HL-60 (cell line): ENCODE data around the gene IGSF9.

Experiments used
- DNase-seq, 2 experiments: peaks; one replicate each; pipeline ENCODE4 v3.0.0-alpha.2; 2010 to 2020; ENCODE audit warnings: low read depth in 1 of 2, low spot score in 1 of 2
- H3K27ac ChIP-seq: fragments of 250-450 bp; sonication (Bioruptor Pico); replicated peaks from 2 replicates; pipeline ENCODE4 v1.5.1; 2020; ENCODE audit warnings: mild to moderate bottlenecking, moderate library complexity
- H3K27me3 ChIP-seq: fragments of 250-450 bp; sonication (Bioruptor Pico); 2 replicates; pipeline ENCODE4 v1.5.1; 2021; ENCODE audit warnings: mild to moderate bottlenecking, moderate library complexity; ENCODE audit not compliant: insufficient read depth, poor library complexity, severe bottlenecking
- H3K4me3 ChIP-seq: replicated peaks from 2 replicates; pipeline ENCODE4 v1.5.1; 2011; ENCODE audit warnings: mild to moderate bottlenecking, control low read depth, low read length; ENCODE audit not compliant: insufficient read depth
- GABPA ChIP-seq: IDR thresholded peaks from 2 replicates; pipeline ENCODE4 v1.6.1; 2012; ENCODE audit warnings: low read depth
- POLR2AphosphoS5 ChIP-seq: IDR thresholded peaks from 2 replicates; pipeline ENCODE4 v1.6.1; 2012; ENCODE audit warnings: low read depth
- SPI1 ChIP-seq: IDR thresholded peaks from 2 replicates; pipeline ENCODE4 v1.6.1; 2012; ENCODE audit warnings: low read depth, mild to moderate bottlenecking, borderline replicate concordance
- TF ChIP-seq, protein P1 (sequence below): IDR thresholded peaks from 2 replicates; pipeline ENCODE4 v1.6.1; 2012; ENCODE audit warnings: low read depth; ENCODE audit not compliant: insufficient replicate concordance
- TF ChIP-seq, protein P2 (sequence below): IDR thresholded peaks from one replicate; pipeline ENCODE4 v1.5.1; 2011; ENCODE audit warnings: low read length, control low read depth, inconsistent platforms; ENCODE audit not compliant: insufficient read depth

IGSF9 gene

GRCh38 chr1:159964144-159964543 is 18.7 kb upstream of the IGSF9 start:
- no peak for DNase-seq
- TF ChIP-seq, protein P1, sequence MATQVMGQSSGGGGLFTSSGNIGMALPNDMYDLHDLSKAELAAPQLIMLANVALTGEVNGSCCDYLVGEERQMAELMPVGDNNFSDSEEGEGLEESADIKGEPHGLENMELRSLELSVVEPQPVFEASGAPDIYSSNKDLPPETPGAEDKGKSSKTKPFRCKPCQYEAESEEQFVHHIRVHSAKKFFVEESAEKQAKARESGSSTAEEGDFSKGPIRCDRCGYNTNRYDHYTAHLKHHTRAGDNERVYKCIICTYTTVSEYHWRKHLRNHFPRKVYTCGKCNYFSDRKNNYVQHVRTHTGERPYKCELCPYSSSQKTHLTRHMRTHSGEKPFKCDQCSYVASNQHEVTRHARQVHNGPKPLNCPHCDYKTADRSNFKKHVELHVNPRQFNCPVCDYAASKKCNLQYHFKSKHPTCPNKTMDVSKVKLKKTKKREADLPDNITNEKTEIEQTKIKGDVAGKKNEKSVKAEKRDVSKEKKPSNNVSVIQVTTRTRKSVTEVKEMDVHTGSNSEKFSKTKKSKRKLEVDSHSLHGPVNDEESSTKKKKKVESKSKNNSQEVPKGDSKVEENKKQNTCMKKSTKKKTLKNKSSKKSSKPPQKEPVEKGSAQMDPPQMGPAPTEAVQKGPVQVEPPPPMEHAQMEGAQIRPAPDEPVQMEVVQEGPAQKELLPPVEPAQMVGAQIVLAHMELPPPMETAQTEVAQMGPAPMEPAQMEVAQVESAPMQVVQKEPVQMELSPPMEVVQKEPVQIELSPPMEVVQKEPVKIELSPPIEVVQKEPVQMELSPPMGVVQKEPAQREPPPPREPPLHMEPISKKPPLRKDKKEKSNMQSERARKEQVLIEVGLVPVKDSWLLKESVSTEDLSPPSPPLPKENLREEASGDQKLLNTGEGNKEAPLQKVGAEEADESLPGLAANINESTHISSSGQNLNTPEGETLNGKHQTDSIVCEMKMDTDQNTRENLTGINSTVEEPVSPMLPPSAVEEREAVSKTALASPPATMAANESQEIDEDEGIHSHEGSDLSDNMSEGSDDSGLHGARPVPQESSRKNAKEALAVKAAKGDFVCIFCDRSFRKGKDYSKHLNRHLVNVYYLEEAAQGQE, result no peak
- no peak for TF ChIP-seq GABPA
- TF ChIP-seq SPI1, result no peak
- TF ChIP-seq, protein P2, sequence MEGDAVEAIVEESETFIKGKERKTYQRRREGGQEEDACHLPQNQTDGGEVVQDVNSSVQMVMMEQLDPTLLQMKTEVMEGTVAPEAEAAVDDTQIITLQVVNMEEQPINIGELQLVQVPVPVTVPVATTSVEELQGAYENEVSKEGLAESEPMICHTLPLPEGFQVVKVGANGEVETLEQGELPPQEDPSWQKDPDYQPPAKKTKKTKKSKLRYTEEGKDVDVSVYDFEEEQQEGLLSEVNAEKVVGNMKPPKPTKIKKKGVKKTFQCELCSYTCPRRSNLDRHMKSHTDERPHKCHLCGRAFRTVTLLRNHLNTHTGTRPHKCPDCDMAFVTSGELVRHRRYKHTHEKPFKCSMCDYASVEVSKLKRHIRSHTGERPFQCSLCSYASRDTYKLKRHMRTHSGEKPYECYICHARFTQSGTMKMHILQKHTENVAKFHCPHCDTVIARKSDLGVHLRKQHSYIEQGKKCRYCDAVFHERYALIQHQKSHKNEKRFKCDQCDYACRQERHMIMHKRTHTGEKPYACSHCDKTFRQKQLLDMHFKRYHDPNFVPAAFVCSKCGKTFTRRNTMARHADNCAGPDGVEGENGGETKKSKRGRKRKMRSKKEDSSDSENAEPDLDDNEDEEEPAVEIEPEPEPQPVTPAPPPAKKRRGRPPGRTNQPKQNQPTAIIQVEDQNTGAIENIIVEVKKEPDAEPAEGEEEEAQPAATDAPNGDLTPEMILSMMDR, result no peak
- no peak for TF ChIP-seq POLR2AphosphoS5
- H3K27ac ChIP-seq, result no peak overlapping the region
- H3K4me3 ChIP-seq, result no peak overlapping the region
- peaks cover 3% of the 10 kb centered on the region for H3K27me3 ChIP-seq

DNA sequence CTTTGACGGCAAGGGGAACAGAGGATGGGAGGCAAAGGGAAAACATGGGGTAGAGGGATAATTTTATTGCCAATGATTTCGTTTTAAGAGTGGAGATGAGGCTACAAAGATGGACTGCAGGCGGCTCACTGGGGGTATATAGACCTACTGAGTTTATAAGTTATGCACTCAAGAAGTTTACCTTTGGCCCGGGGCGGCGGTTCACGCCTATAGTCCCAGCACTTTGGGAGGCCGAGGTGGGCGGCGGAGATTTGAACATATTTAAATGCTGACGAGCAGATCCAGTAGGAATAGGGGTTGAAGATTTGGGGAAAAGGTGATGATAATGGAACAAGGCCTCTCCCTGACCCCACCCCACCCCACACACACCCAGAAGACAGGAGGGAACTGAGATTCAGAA is 16.8 kb upstream of the IGSF9 start:
- peaks cover 2% of the 10 kb centered on the region for H3K27me3 ChIP-seq
- no peak overlapping the region for H3K4me3 ChIP-seq
- H3K27ac ChIP-seq, result no peak overlapping the region
- no peak for DNase-seq
- TF ChIP-seq, protein P2, result no peak
- TF ChIP-seq POLR2AphosphoS5 (no peak), SPI1 (no peak), GABPA (no peak)
- TF ChIP-seq, protein P1, result no peak

- H3K4me3 ChIP-seq, result no peak overlapping the region
- peaks cover 2% of the 10 kb centered on the region for H3K27me3 ChIP-seq
- DNase-seq, result no peak
- TF ChIP-seq, protein P2, result no peak
- TF ChIP-seq GABPA, result no peak
- TF ChIP-seq POLR2AphosphoS5, result no peak
- TF ChIP-seq, protein P1, result no peak
- no peak for TF ChIP-seq SPI1
- H3K27ac ChIP-seq, result no peak overlapping the region
Measured at GRCh38 chr1:159961636-159962035, 16.2 kb upstream of the IGSF9 start.
